ENCODE data around the gene PAK5.

DNA sequence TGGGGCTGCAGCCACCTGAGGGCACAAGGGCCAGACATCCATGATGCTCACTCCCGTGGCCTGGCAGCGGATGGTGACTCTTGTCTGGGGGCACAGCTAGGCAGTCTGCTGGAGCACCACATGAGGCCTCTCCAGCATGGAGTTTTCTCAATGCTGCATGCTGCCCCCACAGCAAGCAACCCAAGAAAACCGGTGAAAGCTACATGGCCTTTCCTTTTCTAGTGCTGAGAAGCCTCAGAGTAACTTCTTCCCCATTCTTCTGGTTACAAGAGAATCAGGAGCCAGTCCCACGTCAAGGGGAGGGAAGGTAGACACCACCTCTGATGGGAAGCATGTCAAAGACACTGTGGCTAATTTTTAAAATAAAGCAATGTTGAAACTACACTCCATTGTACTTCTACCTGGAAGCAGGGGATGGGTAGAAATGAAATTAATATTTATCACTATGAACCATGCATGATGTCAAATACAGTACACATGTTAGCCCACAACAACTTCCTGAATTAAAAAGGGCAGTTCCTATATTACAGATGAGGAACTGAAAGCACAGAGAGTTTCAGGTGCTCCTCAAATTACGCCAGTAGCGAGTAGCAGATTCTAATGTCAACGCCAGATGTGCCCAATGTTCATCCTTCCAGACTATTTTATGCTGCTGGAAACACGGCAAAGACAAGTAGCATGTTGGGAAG, 223.0 kb downstream of the PAK5 start:
- TF ChIP-seq EZH2 (IDR thresholded peaks at IDR 0.05; ENCODE audit: insufficient read depth, poor library complexity, severe bottlenecking): no peak
- no peak for TF ChIP-seq EZH2phosphoT487 (IDR thresholded peaks at IDR 0.05; ENCODE audit: insufficient read depth, low read depth)

All from GM23248 (cell line).